HG03135 (cell line): ENCODE results near the gene NSUN3.

Source experiments
- ATAC-seq: cut with Tn5 transposase; IDR thresholded peaks from one replicate; pipeline ENCODE4 v1.9.1; 2021; ENCODE audit warnings: mild to moderate bottlenecking, moderate library complexity; ENCODE audit not compliant: unreplicated experiment

The NSUN3 gene

DNA sequence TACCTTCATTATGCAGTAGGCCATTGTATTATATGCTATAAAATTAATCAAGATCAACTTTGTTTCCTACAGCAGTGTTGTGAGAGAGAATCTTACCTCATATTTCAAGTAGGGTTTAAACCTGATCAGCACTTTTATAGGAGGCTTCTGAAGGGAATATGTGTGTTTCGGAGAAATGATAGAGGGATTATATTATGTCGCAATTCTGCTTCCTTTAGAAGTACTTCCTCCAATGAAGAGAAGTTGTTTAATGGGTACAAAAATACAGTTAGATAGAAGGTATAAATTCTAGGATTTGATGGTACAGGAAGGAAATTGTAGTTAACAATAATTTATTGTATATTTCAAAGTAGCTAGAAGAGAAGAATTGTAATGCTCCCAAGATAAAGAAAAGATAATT is 54.9 kb downstream of the NSUN3 start:
- no peak for ATAC-seq

DNA sequence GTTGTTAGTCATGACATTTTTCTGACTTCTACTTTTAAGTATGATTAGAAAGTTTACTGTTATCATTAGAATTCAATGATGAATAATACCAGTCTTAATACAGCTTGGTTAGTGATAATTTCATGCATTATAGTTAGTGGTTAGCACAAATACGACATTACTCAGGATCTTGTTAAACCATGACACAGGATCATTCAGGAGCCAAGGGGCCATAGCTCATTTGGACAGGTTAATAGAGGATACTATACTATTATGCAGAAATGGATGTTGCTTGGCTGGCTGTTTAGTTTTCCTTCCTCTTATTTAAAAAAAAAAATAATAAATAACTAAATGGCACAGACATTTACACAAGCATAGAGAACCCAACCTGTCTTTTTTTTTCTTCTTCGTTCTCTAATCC is 55.5 kb downstream of the NSUN3 start:
- no peak for ATAC-seq

DNA sequence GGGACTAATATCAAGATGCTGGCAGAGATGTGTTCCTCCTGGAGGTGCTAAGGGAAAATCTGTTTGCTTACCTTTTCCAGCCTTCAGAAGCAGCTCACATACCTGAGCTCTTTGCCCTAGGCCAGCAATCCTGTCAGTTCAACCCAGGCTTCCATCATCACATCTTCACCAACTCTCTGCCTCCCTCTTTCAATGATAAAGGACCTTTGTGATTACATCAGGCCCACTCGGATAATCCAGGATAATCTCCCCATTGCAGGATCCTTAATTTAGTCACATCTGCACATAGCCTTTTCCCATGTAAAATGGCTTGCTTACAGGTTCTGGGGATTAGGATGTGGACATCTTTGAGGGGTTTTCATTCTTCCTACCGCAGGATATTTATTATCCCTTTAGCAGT is 58.3 kb downstream of the NSUN3 start:
- no peak for ATAC-seq

DNA sequence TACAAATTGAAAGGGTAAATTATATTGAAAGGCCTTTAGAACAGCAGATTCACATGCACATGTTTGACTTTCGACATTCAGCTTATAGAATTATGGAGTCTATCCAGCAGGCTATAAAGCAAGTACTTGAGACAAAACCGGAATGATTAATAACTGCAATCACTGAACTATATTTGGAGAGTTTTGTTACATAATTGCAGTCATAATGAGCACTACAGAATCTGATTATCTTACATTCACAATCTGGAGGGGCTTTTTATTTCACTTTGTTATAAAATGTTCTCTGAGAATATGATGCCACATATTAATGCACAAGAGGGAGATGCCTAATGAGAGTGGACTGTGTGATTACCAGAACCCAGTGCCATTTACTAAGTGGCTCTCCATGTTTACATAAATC is 64.3 kb downstream of the NSUN3 start:
- ATAC-seq: no peak

DNA sequence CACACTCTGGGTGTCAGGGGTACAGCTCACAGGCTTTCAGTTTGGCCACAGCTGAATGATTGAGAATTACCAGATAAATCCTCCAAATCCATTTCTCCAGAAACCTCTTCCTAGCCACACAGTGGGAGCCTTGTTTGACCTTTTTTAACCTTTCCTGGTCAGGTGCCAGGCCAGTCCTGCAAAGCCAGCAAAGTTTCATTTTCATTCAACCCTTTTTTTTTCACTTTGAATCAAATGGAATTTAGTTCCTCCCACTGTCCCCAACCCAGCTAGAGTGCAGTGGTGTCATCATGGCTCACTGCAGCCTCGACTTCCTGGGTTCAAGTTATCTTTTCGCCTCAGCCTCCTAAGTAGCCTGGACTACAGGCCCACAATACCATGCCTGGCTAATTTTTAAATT is 67.8 kb downstream of the NSUN3 start:
- ATAC-seq: no peak

DNA sequence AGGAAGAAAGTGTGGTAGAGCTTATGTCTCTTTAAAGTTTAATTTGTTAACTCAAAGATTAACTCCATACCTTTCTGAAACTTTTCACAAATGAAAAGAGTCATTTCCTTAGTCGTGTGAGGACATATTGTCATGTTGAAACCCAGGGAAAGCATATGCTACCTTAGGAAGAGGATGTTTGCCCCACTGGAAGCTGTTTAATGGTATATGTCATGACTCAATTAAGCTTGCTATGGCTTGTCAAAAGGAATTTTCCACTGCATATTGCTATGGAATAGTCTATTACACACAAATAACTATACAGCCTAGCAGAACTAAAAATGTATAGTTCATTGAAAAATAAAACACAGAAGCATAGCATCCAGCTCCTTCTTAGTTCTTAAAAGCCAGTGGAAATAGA is 69.9 kb downstream of the NSUN3 start:
- no peak for ATAC-seq

DNA sequence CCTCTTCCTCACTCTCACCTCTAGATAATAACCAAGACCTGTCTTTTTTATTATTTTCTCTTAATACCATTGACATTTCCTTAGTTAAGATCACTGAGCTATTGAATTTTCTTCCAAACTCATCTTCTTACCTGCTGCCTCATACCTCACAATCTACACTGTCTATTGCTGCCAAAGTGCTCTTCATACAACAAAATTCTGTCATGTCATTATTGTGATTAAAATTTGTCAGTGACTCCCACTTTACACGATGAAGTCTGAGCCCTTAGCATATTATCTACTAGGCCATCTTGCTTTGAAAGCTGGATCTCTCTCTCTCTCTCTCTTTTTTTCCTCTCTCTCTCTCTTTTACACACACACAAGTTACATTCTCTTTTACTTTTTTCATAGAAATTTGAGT is 73.3 kb downstream of the NSUN3 start:
- ATAC-seq: no peak

DNA sequence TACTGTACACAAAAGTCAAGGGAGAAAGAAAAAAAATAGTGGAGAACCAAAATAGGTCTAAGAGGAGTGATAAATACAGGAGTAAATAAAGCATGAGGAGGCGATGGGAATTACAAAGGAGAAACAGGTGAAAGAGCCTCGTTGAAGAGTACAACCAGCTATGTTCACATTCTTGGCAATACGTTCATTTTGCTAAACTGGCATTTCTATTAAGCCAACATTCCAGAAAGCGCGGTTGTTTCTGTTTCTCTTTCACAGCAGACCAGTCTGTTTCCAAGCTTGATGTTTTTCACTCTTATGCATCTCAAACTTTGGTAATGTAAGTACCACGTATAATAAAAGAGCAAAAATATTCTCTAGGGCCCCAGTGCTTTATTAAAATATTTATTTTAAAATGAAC is 74.5 kb downstream of the NSUN3 start:
- ATAC-seq: no peak

DNA sequence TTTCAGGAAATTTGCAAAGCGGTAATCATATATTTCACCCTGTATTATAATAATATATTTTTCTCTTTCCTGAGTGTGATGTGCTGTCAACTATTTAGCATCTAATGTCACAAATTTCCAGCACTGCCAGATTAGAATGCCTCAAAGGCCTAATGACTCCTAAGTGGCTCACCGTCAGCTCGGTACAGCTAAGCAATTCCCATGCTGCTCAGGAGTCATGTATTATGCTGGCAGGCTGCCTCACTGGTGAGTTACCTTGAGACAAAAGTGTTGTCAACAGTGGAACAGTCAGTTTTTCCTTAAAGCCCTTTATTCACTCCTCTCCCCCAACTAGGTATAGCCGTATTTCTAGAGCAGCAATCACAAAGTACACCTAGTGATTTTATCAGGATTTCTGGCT is 83.6 kb downstream of the NSUN3 start:
- no peak for ATAC-seq

DNA sequence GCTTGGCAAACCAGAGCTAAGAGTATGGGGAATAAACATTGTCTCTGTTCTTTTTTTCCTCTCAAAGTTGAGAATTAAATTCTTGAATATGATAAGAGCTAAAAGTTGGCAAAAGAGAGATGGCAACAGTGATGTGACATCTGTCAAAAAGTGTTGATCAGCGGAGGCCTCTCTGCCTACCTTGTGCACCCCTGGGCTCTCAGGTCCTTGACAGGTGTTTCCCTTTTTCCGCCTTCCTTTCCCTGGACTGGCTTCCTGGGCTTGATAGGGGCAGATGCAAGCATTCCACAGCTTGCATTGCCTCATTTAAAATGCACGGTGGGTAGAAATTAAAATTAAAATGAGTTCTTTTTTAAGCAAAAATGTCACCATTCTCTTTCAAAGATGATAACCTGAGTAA is 84.2 kb downstream of the NSUN3 start:
- no peak for ATAC-seq

DNA sequence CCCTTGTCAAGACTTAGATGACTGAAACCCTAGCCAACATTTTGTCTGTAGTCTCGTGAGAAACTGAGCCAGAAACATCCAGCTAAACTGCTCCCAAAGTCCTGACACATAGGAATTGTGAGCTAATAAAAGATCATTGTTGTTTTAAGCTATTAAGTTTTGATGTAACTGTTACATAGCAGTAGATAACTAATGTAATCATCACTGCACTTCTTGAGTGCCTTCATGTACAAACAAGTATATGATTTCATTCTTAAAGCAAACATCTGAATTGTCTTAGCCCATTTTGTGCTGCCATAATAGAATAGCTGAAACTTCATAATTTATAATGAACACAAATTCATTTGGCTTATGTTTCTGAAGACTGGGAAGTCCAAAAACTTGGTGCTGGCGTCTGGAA is 87.3 kb downstream of the NSUN3 start:
- ATAC-seq: no peak

DNA sequence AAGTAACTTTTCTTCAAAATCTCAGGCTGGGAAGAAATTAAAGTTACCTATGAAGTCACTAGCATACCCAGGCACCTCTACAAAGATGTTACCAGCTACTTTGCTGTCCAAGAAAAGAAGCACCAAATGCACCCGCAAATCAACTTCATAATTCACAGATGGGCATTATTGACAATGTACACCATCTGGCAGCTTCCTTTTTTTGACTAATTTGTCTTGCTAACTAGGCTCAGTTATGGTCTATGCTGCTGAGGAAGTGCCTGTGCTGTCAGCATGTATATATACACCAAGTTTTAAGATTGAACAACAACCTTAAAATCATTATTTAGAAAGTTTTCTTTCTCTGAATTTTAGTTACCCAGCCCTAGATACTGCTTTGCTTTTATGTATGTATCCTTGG is 93.8 kb downstream of the NSUN3 start:
- no peak for ATAC-seq

DNA sequence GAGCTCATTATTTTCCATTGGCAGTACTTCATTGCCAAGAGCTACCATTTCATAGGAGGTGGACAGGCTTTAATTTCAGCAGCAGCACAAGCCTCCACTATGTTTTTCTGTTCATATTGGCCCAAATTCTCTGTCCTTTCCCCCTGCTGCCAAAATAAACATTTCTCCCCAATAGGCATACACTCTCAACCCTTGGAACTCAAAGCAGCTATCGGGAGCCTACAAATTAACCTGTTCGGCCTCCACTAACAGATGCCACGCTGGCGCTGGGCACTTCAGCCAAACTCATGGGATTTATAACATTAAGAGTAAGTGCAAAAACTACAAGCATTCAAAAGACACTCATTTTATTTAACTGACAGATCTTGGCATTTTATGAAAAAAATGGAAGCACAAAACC is 95.7 kb downstream of the NSUN3 start:
- ATAC-seq: no peak

DNA sequence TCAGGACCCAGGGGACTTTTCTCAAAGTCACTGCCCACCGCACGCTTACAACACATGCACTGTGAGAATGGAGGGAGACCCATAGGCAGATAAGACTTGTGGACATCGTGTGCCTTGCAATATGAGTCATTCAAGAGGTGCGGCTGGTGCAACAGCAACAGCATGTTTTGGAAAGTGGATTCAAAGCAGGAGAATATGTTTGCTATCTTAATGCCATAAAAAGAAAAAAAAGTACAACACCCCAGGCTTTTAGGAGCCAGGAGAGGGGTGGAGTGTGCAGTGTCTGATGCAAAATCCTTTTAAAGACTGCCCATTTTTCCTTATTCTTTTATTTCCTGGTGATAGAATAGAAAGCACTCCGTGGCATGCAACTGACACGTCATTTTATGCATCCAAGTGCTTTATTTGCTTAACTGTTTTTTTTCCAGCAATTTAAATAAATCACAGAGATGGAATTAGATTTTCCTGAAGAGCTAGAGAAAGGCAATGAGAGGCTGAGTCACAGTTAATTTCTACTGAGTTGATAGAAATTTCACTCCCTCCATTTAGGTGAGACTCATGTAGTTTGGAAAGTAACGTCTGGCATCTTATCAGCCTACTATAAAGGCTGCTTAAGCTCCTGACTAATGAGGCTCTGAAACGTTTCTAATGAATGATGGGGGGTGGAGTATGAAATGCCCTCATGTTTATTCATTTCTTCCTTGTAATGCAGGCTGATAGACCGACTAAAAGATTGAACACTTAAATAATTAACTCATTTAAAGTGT is 96.4 kb downstream of the NSUN3 start:
- no peak for ATAC-seq

DNA sequence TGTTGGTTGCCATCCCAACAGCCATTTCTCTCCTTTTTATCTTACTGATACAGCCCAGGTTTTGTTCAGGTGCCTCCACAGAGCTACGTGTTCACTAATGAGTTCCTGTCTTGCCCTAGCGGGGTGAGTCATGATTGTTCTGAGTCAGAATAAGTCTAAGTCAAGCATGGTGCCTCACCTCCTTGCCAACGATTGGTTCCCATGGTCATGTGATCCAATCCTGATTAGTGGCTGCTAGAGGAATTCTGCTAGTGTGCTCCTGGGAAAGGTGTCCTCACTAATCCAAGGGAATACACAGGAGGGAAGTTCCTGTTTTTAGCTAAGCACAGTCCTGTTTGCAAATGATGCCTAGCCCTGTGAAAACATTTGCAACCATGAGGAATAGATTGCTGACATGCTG is 99.8 kb downstream of the NSUN3 start:
- no peak for ATAC-seq

DNA sequence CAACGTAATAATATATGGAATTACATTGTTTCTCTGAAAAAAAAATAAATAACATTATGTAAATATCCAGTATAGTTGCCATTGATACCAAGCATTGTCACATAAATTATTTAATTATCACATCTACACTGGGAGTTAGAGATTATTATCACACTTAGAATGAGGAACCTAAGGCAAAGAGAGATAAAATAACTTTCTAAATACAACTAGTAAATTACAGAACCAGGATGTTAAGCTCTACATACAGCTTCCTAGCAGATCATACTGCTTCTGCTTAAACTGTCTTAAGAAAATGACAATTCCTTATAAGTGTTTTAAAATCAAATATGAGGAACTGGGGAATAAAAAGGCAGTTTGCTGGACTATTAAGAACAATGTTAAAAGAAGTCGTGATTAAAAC is 104.5 kb downstream of the NSUN3 start:
- ATAC-seq: no peak

DNA sequence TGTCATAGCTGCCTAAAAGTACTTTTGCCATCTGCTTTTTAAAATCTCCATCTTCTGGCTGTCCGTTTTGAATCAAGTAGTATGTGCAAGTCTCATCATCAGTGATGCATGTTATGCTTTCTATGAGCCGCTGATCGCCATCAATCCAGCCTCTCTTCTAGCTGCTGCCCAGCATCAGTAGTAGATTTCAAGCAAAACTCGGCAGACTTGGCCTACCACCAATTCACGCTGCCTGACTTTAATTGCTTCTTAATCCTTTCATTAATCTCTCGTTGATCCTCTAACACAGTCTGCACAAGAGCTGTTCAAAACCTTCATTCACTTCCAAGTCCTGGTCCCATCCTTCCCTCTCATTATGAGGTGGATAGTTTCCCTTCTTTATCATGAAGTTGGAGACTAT is 104.9 kb downstream of the NSUN3 start:
- no peak for ATAC-seq

DNA sequence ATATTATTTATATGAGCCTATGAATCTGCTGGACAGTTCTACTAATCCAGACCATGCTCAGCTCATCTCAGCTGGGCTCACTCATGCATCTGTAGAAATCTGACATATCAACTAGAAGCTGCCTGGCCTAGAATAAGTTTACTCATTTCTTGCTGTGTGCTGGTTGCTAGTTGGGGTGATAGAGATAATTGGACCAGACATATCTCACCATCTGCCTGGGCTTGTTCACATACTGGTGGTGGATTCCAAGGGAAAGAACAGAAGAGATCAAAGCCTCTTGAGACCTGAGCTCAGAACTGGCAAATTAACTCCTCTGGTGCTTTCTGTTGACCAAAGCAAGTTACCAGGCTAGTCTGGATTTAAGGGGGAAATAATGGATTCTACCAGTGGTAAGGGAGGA is 109.1 kb downstream of the NSUN3 start:
- ATAC-seq: no peak

DNA sequence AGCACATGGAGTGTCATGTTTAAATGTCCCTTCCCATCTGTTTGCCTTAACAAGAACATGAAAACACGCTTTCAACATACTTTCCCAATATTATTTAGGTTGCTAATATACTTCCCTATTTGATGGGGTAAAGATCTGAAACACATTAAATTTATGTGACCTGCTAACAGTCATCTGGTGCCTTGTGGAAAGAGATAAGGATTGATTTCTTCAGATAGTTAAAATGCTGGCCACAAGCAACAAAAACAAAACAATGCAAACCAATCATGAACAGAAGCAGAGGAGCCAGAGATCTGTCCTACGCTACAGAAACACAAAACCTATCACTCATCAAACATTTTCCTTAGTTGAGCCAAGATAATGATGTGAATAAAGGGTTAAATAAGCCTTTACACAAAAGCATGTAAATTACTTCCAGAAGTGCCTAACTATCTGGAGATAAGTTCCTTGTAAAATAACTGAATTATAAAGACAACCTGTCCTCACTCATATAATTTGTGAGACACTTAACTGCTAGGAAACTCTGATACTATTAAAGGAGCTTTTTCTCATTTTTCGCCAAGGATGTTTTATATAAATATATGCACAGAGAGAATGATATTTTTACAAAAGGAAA is 109.9 kb downstream of the NSUN3 start:
- no peak for ATAC-seq

DNA sequence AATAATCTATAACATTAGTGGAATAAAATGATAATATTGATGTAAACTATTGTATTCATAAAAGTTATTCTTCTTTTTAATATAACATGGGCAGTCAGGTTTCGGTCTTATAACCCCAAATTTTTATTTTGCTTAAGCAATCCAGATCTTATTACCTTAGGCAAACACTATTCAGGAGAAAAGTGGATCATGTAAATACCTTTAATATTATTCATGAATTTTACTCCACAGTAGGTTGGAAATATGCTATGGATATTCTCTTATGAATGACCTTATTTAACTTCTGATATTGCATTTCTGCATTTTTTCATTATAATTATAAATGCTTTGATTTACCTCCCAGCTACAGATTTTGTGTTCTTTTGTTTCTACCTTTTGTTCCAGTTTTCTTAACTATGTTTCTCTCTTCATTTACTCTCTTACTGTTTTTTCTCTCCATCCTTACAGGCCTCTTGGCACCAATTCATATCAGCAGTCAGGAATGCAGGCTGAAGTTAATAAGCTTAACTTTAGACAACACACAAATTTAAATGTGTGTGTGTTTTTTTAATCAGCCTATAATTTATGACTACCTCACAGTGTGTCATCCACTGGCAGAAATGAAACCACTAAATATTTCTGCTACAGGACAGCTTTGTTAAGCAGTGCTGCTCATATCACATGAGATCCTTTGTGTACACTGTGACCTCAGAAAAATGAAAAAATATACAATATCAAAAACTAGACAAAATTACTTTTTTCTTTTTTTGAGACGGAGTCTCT is 111.0 kb downstream of the NSUN3 start:
- ATAC-seq: no peak

DNA sequence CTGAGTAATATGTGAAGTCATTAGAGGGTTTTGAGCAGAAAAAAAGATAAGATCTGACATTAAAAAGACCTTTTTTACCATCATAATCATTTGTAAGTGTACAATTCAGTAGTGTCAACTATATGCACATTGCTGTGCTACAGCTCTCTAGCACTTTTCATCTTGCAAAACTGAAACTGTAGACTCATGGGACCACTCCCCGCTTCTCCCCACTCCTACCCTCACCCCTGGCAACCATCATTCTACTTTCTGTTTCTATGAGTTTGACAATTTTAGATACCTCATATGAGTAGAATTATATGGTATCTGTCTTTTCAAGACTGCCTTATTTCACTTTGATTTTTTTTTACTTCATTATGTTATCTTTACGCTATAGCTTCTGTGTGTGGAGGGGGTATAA is 112.8 kb downstream of the NSUN3 start:
- ATAC-seq: no peak
